Breast epithelium (tissue), 3 donors: ENCODE measurements around the gene TYW5.

Source experiments
- POLR2A ChIP-seq: fragments of 450-650 bp; IDR thresholded peaks from one replicate; pipeline ENCODE4 v1.6.1; 2016; ENCODE audit warnings: antibody characterized with exemption, mild to moderate bottlenecking, moderate library complexity
- POLR2AphosphoS5 ChIP-seq, 3 donors: sonication (generic); formaldehyde crosslinking; IDR thresholded peaks; one replicate each; pipeline ENCODE4 v1.6.1; 2017; ENCODE audit warnings: antibody characterized with exemption in 3 of 3
- TF ChIP-seq, protein P1 (sequence below), 3 donors: fragments of 450-650 bp; IDR thresholded peaks; one replicate each; pipeline ENCODE4 v1.5.1; 2016 to 2017; ENCODE audit warnings: antibody characterized with exemption in 3 of 3, mild to moderate bottlenecking in 3 of 3, moderate library complexity in 3 of 3

DNA sequence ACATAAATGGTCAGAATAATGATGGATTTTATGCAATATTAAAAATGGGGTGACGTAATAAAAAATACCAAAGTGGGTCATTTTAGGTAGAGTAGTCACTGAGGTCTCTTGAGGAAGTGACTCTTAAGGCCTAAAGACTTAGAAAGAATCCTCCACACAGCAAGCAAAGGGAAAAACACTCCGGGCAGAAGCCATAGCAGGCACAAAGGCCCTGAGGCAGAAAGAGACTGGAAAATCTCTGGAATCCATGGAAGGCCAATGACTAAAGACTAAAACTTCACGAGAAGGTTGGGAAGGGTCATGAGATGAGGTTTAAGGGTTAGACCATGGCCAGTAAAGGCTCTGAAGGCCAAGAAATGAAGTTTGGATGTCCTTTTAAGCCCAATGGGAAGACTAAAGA, 37.0 kb upstream of the TYW5 start:
- TF ChIP-seq POLR2AphosphoS5 (IDR thresholded peaks at IDR 0.05) (no peak), POLR2A (no peak)
- TF ChIP-seq, protein P1, sequence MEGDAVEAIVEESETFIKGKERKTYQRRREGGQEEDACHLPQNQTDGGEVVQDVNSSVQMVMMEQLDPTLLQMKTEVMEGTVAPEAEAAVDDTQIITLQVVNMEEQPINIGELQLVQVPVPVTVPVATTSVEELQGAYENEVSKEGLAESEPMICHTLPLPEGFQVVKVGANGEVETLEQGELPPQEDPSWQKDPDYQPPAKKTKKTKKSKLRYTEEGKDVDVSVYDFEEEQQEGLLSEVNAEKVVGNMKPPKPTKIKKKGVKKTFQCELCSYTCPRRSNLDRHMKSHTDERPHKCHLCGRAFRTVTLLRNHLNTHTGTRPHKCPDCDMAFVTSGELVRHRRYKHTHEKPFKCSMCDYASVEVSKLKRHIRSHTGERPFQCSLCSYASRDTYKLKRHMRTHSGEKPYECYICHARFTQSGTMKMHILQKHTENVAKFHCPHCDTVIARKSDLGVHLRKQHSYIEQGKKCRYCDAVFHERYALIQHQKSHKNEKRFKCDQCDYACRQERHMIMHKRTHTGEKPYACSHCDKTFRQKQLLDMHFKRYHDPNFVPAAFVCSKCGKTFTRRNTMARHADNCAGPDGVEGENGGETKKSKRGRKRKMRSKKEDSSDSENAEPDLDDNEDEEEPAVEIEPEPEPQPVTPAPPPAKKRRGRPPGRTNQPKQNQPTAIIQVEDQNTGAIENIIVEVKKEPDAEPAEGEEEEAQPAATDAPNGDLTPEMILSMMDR (IDR thresholded peaks at IDR 0.05): no peak
